WTC11 (cell line): ENCODE results near the gene MYMX. TPM values are rescaled to one million over a fixed set of nuclear protein-coding genes. Genes with fewer than 3 reads are reported as not detected.

Source experiments
- ATAC-seq: fragments of 200-7000 bp; cut with Tn5 transposase; 2 replicates; pipeline ENCODE4 v1.10.0; 2021; ENCODE audit warnings: mild to moderate bottlenecking, moderate library complexity
- CTCF ChIA-PET: fragments of 300-600 bp; sonication (Branson Sonifier 250); formaldehyde crosslinking; loops from one replicate; lab custom pipeline; 2021; ENCODE audit warnings: antibody characterized with exemption; lab: Charles Lee
- POLR2A ChIA-PET: fragments of 350-600 bp; sonication (Branson Sonifier 250); formaldehyde crosslinking; loops from one replicate; lab custom pipeline; 2021; ENCODE audit warnings: antibody characterized with exemption; lab: Charles Lee
- DNase-seq: peaks from one replicate; pipeline ENCODE4 v3.0.0; 2021; ENCODE audit warnings: low spot score
- H3K27ac Mint-ChIP-seq: 2 replicates; pipeline ENCODE4 v1.8.0; 2021; ENCODE audit warnings: mixed read lengths
- H3K27me3 Mint-ChIP-seq: 2 replicates; pipeline ENCODE4 v1.8.0; 2021; ENCODE audit warnings: low read depth, mild to moderate bottlenecking, moderate library complexity, mixed read lengths
- H3K36me3 Mint-ChIP-seq: 2 replicates; pipeline ENCODE4 v1.8.0; 2021; ENCODE audit warnings: mixed read lengths
- H3K4me1 Mint-ChIP-seq: 2 replicates; pipeline ENCODE4 v1.8.0; 2022; ENCODE audit warnings: mixed read lengths
- H3K4me3 Mint-ChIP-seq: 2 replicates; pipeline ENCODE4 v1.8.0; 2021; ENCODE audit warnings: mild to moderate bottlenecking, moderate library complexity, mixed read lengths
- H3K9me3 Mint-ChIP-seq: 2 replicates; pipeline ENCODE4 v1.8.0; 2021; ENCODE audit warnings: mixed read lengths
- HMGXB4 ChIP-seq: sonication (generic); formaldehyde crosslinking; IDR thresholded peaks from 2 replicates; pipeline ENCODE4 v1.8.1; 2023; ENCODE audit warnings: mild to moderate bottlenecking, moderate library complexity, missing genetic modification reagents
- IRF2 ChIP-seq: sonication (generic); formaldehyde crosslinking; IDR thresholded peaks from 2 replicates; pipeline ENCODE4 v1.8.0; 2022; ENCODE audit warnings: low read depth, missing genetic modification reagents, borderline replicate concordance
- JAZF1 ChIP-seq: fragments of 250-450 bp; sonication (Bioruptor Pico); IDR thresholded peaks from 2 replicates; pipeline ENCODE4 v1.9.0; 2021; ENCODE audit warnings: moderate library complexity, mild to moderate bottlenecking, inconsistent platforms
- NR3C1 ChIP-seq: sonication (generic); formaldehyde crosslinking; conservative IDR thresholded peaks from 2 replicates; pipeline ENCODE4 v1.8.1; 2023; ENCODE audit warnings: low read depth, mild to moderate bottlenecking, missing genetic modification reagents
- SMAD4 ChIP-seq: sonication (generic); formaldehyde crosslinking; IDR thresholded peaks from 2 replicates; pipeline ENCODE4 v1.8.0; 2022; ENCODE audit warnings: mild to moderate bottlenecking, missing genetic modification reagents
- SOX15 ChIP-seq: fragments of 250-450 bp; sonication (Bioruptor Pico); IDR thresholded peaks from 2 replicates; pipeline ENCODE4 v1.9.0; 2021; ENCODE audit warnings: mild to moderate bottlenecking
- TEAD4 ChIP-seq: sonication (generic); formaldehyde crosslinking; IDR thresholded peaks from 2 replicates; pipeline ENCODE4 v1.8.0; 2022; ENCODE audit warnings: mild to moderate bottlenecking, missing genetic modification reagents
- USF1 ChIP-seq: sonication (generic); formaldehyde crosslinking; IDR thresholded peaks from 2 replicates; pipeline ENCODE4 v1.8.0; 2022; ENCODE audit warnings: mild to moderate bottlenecking, missing genetic modification reagents
- ZNF121 ChIP-seq: sonication (generic); formaldehyde crosslinking; IDR thresholded peaks from 2 replicates; pipeline ENCODE4 v1.8.0; 2023; ENCODE audit warnings: missing genetic modification reagents
- ZNF138 ChIP-seq: sonication (generic); formaldehyde crosslinking; conservative IDR thresholded peaks from 2 replicates; pipeline ENCODE4 v1.8.1; 2022; ENCODE audit warnings: mild to moderate bottlenecking, moderate library complexity, missing genetic modification reagents
- ZNF281 ChIP-seq: sonication (generic); formaldehyde crosslinking; IDR thresholded peaks from 2 replicates; pipeline ENCODE4 v1.8.0; 2023; ENCODE audit warnings: mild to moderate bottlenecking, missing genetic modification reagents
- ZNF416 ChIP-seq: fragments of 250-450 bp; sonication (Bioruptor Pico); IDR thresholded peaks from 2 replicates; pipeline ENCODE4 v1.9.0; 2021; ENCODE audit warnings: mild to moderate bottlenecking, inconsistent platforms
- ZNF671 ChIP-seq: fragments of 250-450 bp; sonication (Bioruptor Pico); IDR thresholded peaks from 2 replicates; pipeline ENCODE4 v1.8.0; 2021; ENCODE audit warnings: mild to moderate bottlenecking
- total RNA-seq: library from RNA; stranded (reverse); gene quantifications from 3 replicates; pipeline ENCODE4 v1.2.3, GENCODE V29; 2021

MYMX gene
- total RNA-seq, 1 experiment from 2014 or later = 3.9 TPM

- no peak for TF ChIP-seq JAZF1 (CRISPR knock-in tag)
These were observed 40.5 kb upstream of the MYMX start (continued) for GRCh38 chr6:44176130-44176761.

- ChIA-PET CTCF (interaction anchor here (1.0 to 1.6 kb wide), 3 partner anchors 49 to 69 kb away, joined by 3 to 4 read pairs (median 4); partner anchors contain the start of genes MRPL14 and TMEM63B), POLR2A (interaction anchor here (1.4 kb wide), 1 partner anchor 15 kb away, joined by 3 read pairs; no protein-coding TSS in a partner anchor)
- H3K27me3 Mint-ChIP-seq = no peaks in the 10 kb centered on the region
- ATAC-seq (no peak), DNase-seq (no peak)
- H3K27ac Mint-ChIP-seq = no peak overlapping the region
- TF ChIP-seq TEAD4 (CRISPR knock-in tag) (no peak), HMGXB4 (CRISPR knock-in tag) (no peak), USF1 (no peak), ZNF416 (CRISPR knock-in tag) (no peak), ZNF281 (CRISPR knock-in tag) (no peak), ZNF671 (CRISPR knock-in tag) (no peak), ZNF138 (CRISPR knock-in tag) (no peak), IRF2 (no peak), NR3C1 (no peak), SOX15 (CRISPR knock-in tag) (no peak)
- no peaks in the 10 kb centered on the region for H3K9me3 Mint-ChIP-seq
- H3K4me3 Mint-ChIP-seq = no peak overlapping the region
- H3K36me3 Mint-ChIP-seq = no peaks in the 10 kb centered on the region
- peaks cover 10% of the 10 kb centered on the region for H3K4me1 Mint-ChIP-seq
These were observed 39.8 kb upstream of the MYMX start for GRCh38 chr6:44176762-44177509.

- ATAC-seq = no peak
- Mint-ChIP-seq H3K36me3 (no peaks in the 10 kb centered on the region), H3K27ac (peak overlapping the region; percentile 45; the same call in 1 of the 2 replicates), H3K27me3 (no peaks in the 10 kb centered on the region), H3K4me1 (peaks cover 8% of the 10 kb centered on the region), H3K4me3 (no peak overlapping the region), H3K9me3 (no peaks in the 10 kb centered on the region)
- TF ChIP-seq SMAD4 (CRISPR knock-in tag) = no peak
- peak; percentile 57; the same call in 1 of the 2 replicates for TF ChIP-seq ZNF121 (CRISPR knock-in tag)
- DNase-seq = no peak
- ChIA-PET CTCF (interaction anchor here (1.1 to 1.6 kb wide), 2 partner anchors 46 to 68 kb away, joined by 3 to 4 read pairs; no protein-coding TSS in a partner anchor), POLR2A (interaction anchor here (1.4 kb wide), 1 partner anchor 14 kb away, joined by 3 read pairs; no protein-coding TSS in a partner anchor)
These were observed 38.9 kb upstream of the MYMX start for GRCh38 chr6:44177691-44178423.
